Measurements from ENCODE around the gene NANS. TPM values are rescaled to one million over a fixed set of nuclear protein-coding genes. Genes with fewer than 3 reads are reported as not detected.
A peak's percentile ranks its signal among the peaks of the same experiment; 100 is the strongest.
"Not testable (repeated sequence)": the region's sequence is repeated elsewhere in the genome, so short reads cannot be mapped to it uniquely, and the experiment has no call there.

NANS gene
- total RNA-seq, 2 donors from 2014 or later = 31.4 to 45.2 TPM

GRCh38 chr9:98074115-98074990 is 17.8 kb downstream of the NANS start:
- no peak overlapping the region for H3K27ac ChIP-seq
- no peaks in the 10 kb centered on the region for H3K27me3 ChIP-seq
- TF ChIP-seq POLR2A (IDR thresholded peaks at IDR 0.05) = no peak
- TF ChIP-seq CTCF (IDR thresholded peaks at IDR 0.05) = peak; percentile 67 to 94 (median 76)
- no peak overlapping the region for H3K4me3 ChIP-seq
- ATAC-seq (peak; percentile 68), DNase-seq (peak; percentile 47 to 60 (median 50))
- intact Hi-C loops (cut with DNase I) = no loop called here
- peaks cover 0 to 2% of the 10 kb centered on the region in 2 donors for H3K36me3 ChIP-seq (replicated peaks in 1 of 2; ENCODE audit: insufficient read depth in 1 of 2, low read depth in 2 of 2)
- H3K9me3 ChIP-seq = no peaks in the 10 kb centered on the region
- H3K4me1 ChIP-seq = peaks cover 25% of the 10 kb centered on the region
- 29 to 30% methylated on average over 7 to 13 of the region's 13 CpGs for whole genome bisulfite sequencing, 2 donors

GRCh38 chr9:98075332-98075805 is 18.8 kb downstream of the NANS start:
- no peak for DNase-seq
- intact Hi-C loops (cut with DNase I) = no loop called here
- Histone ChIP-seq H3K9me3 (no peaks in the 10 kb centered on the region), H3K4me1 (peaks cover 25% of the 10 kb centered on the region), H3K4me3 (no peak overlapping the region), H3K27me3 (no peaks in the 10 kb centered on the region), H3K36me3 (replicated peaks in 1 of 2; ENCODE audit: insufficient read depth in 1 of 2, low read depth in 2 of 2) (peaks cover 0 to 9% of the 10 kb centered on the region in 2 donors), H3K27ac (no peak overlapping the region)
- 49 to 58% methylated on average over 6 of the region's 6 CpGs for WGBS, 2 donors
- peak; percentile 57 for ATAC-seq
- no peak for TF ChIP-seq POLR2A (IDR thresholded peaks at IDR 0.05)
- no peak for TF ChIP-seq CTCF (IDR thresholded peaks at IDR 0.05)

GRCh38 chr9:98076514-98076890 is 20.0 kb downstream of the NANS start:
- H3K4me3 ChIP-seq; H3K27ac ChIP-seq; ATAC-seq; intact Hi-C loops (cut with DNase I); H3K9me3 ChIP-seq; H3K27me3 ChIP-seq; DNase-seq: not testable (repeated sequence)
- peaks cover 25% of the 10 kb centered on the region for H3K4me1 ChIP-seq
- H3K36me3 ChIP-seq (replicated peaks in 1 of 2; ENCODE audit: insufficient read depth in 1 of 2, low read depth in 2 of 2) = peaks cover 0 to 20% of the 10 kb centered on the region in 2 donors
- WGBS, 2 donors = 85 to 87% methylated on average over 8 of the region's 8 CpGs

GRCh38 chr9:98078895-98079294 is 22.4 kb downstream of the NANS start:
- DNase-seq (no peak), ATAC-seq (no peak)
- 71 to 76% methylated on average over 5 of the region's 5 CpGs for WGBS, 2 donors
- no peak overlapping the region for H3K27ac ChIP-seq
- no peaks in the 10 kb centered on the region for H3K9me3 ChIP-seq
- no peak overlapping the region for H3K4me3 ChIP-seq
- peaks cover 0 to 27% of the 10 kb centered on the region in 2 donors for H3K36me3 ChIP-seq (replicated peaks in 1 of 2; ENCODE audit: insufficient read depth in 1 of 2, low read depth in 2 of 2)
- intact Hi-C loops (cut with DNase I) = no loop called here
- H3K27me3 ChIP-seq = no peaks in the 10 kb centered on the region
- H3K4me1 ChIP-seq = peaks cover 15% of the 10 kb centered on the region
- no peak for TF ChIP-seq CTCF (IDR thresholded peaks at IDR 0.05)

- Histone ChIP-seq H3K36me3 (replicated peaks in 1 of 2; ENCODE audit: insufficient read depth in 1 of 2, low read depth in 2 of 2) (peaks cover 0 to 27% of the 10 kb centered on the region in 2 donors), H3K4me1 (peaks cover under 1% of the 10 kb centered on the region), H3K4me3 (no peak overlapping the region), H3K27ac (no peak overlapping the region), H3K9me3 (no peaks in the 10 kb centered on the region), H3K27me3 (no peaks in the 10 kb centered on the region)
- 92 to 95% methylated on average over 1 of the region's 1 CpG for WGBS, 2 donors
- no peak for TF ChIP-seq POLR2A (IDR thresholded peaks at IDR 0.05)
- TF ChIP-seq CTCF (IDR thresholded peaks at IDR 0.05) = no peak
- no peak for DNase-seq
- ATAC-seq = no peak
- intact Hi-C loops (cut with DNase I) = no loop called here
These were observed 23.8 kb downstream of the NANS start for GRCh38 chr9:98080326-98080725.

Measured in body of pancreas (tissue), 4 donors.